ENCODE results near the gene AGPAT1. TPM values are rescaled to one million over a fixed set of nuclear protein-coding genes. Genes with fewer than 3 reads are reported as not detected.

Gene AGPAT1
- total and polyA plus RNA-seq, 2 donors = 25.2 to 32.6 TPM

DNA sequence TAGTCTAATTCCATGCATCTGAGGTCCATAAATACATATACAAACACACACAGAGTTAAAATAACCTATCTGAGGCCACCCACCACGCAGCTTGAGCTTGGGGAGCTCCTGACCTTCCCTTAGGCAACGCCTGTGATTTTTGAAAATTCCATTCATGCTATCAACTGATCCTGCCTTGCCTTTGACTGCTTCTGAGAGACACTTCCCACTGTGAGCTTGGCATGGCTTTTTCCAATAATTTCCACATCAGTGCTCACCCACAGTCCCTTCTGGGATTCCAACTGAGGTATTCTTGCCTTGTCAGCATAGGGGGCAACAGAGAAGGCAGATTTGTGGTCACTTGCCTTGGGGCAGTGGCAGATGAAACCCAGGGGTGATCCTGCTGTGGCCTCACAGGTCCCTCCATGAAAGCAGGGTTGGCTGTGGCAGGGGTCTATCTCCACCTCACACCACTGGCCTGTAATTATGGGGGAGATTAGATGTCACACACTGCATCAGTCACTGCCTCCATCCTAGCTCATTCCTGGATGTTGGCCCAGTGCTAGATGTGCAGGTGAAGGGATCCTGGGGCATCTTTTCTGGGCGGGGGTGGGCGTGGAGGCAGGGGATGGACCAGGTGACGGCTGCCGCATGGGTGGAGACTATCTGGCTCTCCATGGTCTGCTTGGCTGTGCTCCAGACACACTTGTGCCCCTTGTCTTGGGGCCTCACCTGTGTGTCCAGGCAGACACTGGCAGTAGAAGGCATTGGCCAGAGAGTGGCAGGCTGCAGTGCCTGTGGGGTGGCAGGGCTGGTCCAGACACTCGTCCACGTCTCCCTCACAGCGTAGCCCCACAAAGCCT lies 27.8 kb upstream of the AGPAT1 start:
- DNase-seq (ENCODE audit: low read depth in 6 of 9, low spot score in 9 of 9) = no peak
- Histone ChIP-seq H3K27ac (ENCODE audit: low read depth in 1 of 2, low read length in 1 of 2) (no peak overlapping the region), H3K9me3 (ENCODE audit: control insufficient read depth in 2 of 2, insufficient read depth in 1 of 2, low read length in 1 of 2) (no peaks in the 10 kb centered on the region), H3K4me1 (ENCODE audit: control insufficient read depth in 2 of 2, insufficient read depth in 2 of 2, low read length in 2 of 2) (peaks cover 0 to 20% of the 10 kb centered on the region in 2 donors), H3K27me3 (ENCODE audit: control insufficient read depth in 2 of 2, insufficient read depth in 1 of 2, low read length in 1 of 2) (no peaks in the 10 kb centered on the region), H3K36me3 (ENCODE audit: control insufficient read depth in 2 of 2, insufficient read depth in 2 of 2, low read length in 1 of 2) (no peaks in the 10 kb centered on the region), H3K4me3 (ENCODE audit: low read length in 2 of 2) (no peak overlapping the region)
- 96% methylated on average over 9 of the region's 9 CpGs for WGBS

- 82% methylated on average over 9 of the region's 9 CpGs for WGBS
- H3K36me3 ChIP-seq (ENCODE audit: control insufficient read depth in 2 of 2, insufficient read depth in 2 of 2, low read length in 1 of 2) = no peaks in the 10 kb centered on the region
- no peaks in the 10 kb centered on the region for H3K9me3 ChIP-seq (ENCODE audit: control insufficient read depth in 2 of 2, insufficient read depth in 1 of 2, low read length in 1 of 2)
- DNase-seq (ENCODE audit: low read depth in 6 of 9, low spot score in 9 of 9) = peak in 1 of 9 donors; percentile 39
- peaks cover 0 to 22% of the 10 kb centered on the region in 2 donors for H3K4me1 ChIP-seq (ENCODE audit: control insufficient read depth in 2 of 2, insufficient read depth in 2 of 2, low read length in 2 of 2)
- peak overlapping the region in 1 of 2 donors; percentile 18 for H3K27ac ChIP-seq (ENCODE audit: low read depth in 1 of 2, low read length in 1 of 2)
- H3K27me3 ChIP-seq (ENCODE audit: control insufficient read depth in 2 of 2, insufficient read depth in 1 of 2, low read length in 1 of 2) = no peaks in the 10 kb centered on the region
- no peak overlapping the region for H3K4me3 ChIP-seq (ENCODE audit: low read length in 2 of 2)
Observed at GRCh38 chr6:32202186-32202585, 26.3 kb upstream of the AGPAT1 start.

GRCh38 chr6:32200711-32201475 lies 25.0 kb upstream of the AGPAT1 start:
- Histone ChIP-seq H3K36me3 (ENCODE audit: control insufficient read depth in 2 of 2, insufficient read depth in 2 of 2, low read length in 1 of 2) (no peaks in the 10 kb centered on the region), H3K27me3 (ENCODE audit: control insufficient read depth in 2 of 2, insufficient read depth in 1 of 2, low read length in 1 of 2) (no peaks in the 10 kb centered on the region), H3K27ac (ENCODE audit: low read depth in 1 of 2, low read length in 1 of 2) (no peak overlapping the region), H3K4me1 (ENCODE audit: control insufficient read depth in 2 of 2, insufficient read depth in 2 of 2, low read length in 2 of 2) (peaks cover 6 to 35% of the 10 kb centered on the region in 2 donors), H3K9me3 (ENCODE audit: control insufficient read depth in 2 of 2, insufficient read depth in 1 of 2, low read length in 1 of 2) (peaks cover 0 to 5% of the 10 kb centered on the region in 2 donors), H3K4me3 (ENCODE audit: low read length in 2 of 2) (no peak overlapping the region)
- 96% methylated on average over 13 of the region's 13 CpGs for WGBS
- no peak for DNase-seq (ENCODE audit: low read depth in 6 of 9, low spot score in 9 of 9)

GRCh38 chr6:32198866-32199265 lies 23.0 kb upstream of the AGPAT1 start:
- no peak overlapping the region for H3K4me3 ChIP-seq (ENCODE audit: low read length in 2 of 2)
- DNase-seq (ENCODE audit: low read depth in 6 of 9, low spot score in 9 of 9) = no peak
- H3K27ac ChIP-seq (ENCODE audit: low read depth in 1 of 2, low read length in 1 of 2) = no peak overlapping the region
- H3K36me3 ChIP-seq (ENCODE audit: control insufficient read depth in 2 of 2, insufficient read depth in 2 of 2, low read length in 1 of 2) = no peaks in the 10 kb centered on the region
- H3K27me3 ChIP-seq (ENCODE audit: control insufficient read depth in 2 of 2, insufficient read depth in 1 of 2, low read length in 1 of 2) = no peaks in the 10 kb centered on the region
- 91% methylated on average over 17 of the region's 17 CpGs for WGBS
- H3K9me3 ChIP-seq (ENCODE audit: control insufficient read depth in 2 of 2, insufficient read depth in 1 of 2, low read length in 1 of 2) = peaks cover 0 to 5% of the 10 kb centered on the region in 2 donors
- peaks cover 17 to 50% of the 10 kb centered on the region in 2 donors for H3K4me1 ChIP-seq (ENCODE audit: control insufficient read depth in 2 of 2, insufficient read depth in 2 of 2, low read length in 2 of 2)

GRCh38 chr6:32198345-32198696 lies 22.4 kb upstream of the AGPAT1 start:
- Histone ChIP-seq H3K4me1 (ENCODE audit: control insufficient read depth in 2 of 2, insufficient read depth in 2 of 2, low read length in 2 of 2) (peaks cover 22 to 55% of the 10 kb centered on the region in 2 donors), H3K9me3 (ENCODE audit: control insufficient read depth in 2 of 2, insufficient read depth in 1 of 2, low read length in 1 of 2) (peaks cover 0 to 5% of the 10 kb centered on the region in 2 donors), H3K36me3 (ENCODE audit: control insufficient read depth in 2 of 2, insufficient read depth in 2 of 2, low read length in 1 of 2) (no peaks in the 10 kb centered on the region), H3K27me3 (ENCODE audit: control insufficient read depth in 2 of 2, insufficient read depth in 1 of 2, low read length in 1 of 2) (no peaks in the 10 kb centered on the region), H3K4me3 (ENCODE audit: low read length in 2 of 2) (no peak overlapping the region), H3K27ac (ENCODE audit: low read depth in 1 of 2, low read length in 1 of 2) (no peak overlapping the region)
- WGBS = 96% methylated on average over 3 of the region's 3 CpGs
- DNase-seq (ENCODE audit: low read depth in 6 of 9, low spot score in 9 of 9) = no peak

- no peaks in the 10 kb centered on the region for H3K27me3 ChIP-seq (ENCODE audit: control insufficient read depth in 2 of 2, insufficient read depth in 1 of 2, low read length in 1 of 2)
- H3K27ac ChIP-seq (ENCODE audit: low read depth in 1 of 2, low read length in 1 of 2) = peak overlapping the region; percentile 94 to 95
- H3K36me3 ChIP-seq (ENCODE audit: control insufficient read depth in 2 of 2, insufficient read depth in 2 of 2, low read length in 1 of 2) = no peaks in the 10 kb centered on the region
- DNase-seq (ENCODE audit: low read depth in 6 of 9, low spot score in 9 of 9) = no peak
- H3K4me3 ChIP-seq (ENCODE audit: low read length in 2 of 2) = peak overlapping the region; percentile 85 to 92
- peaks cover 24 to 55% of the 10 kb centered on the region in 2 donors for H3K4me1 ChIP-seq (ENCODE audit: control insufficient read depth in 2 of 2, insufficient read depth in 2 of 2, low read length in 2 of 2)
- H3K9me3 ChIP-seq (ENCODE audit: control insufficient read depth in 2 of 2, insufficient read depth in 1 of 2, low read length in 1 of 2) = peaks cover 0 to 5% of the 10 kb centered on the region in 2 donors
- 54% methylated on average over 28 of the region's 28 CpGs for whole genome bisulfite sequencing
Observed at GRCh38 chr6:32196682-32197616, 21.1 kb upstream of the AGPAT1 start.

GRCh38 chr6:32195902-32196681 lies 20.2 kb upstream of the AGPAT1 start:
- WGBS = under 1% methylated on average over 58 of the region's 58 CpGs
- Histone ChIP-seq H3K9me3 (ENCODE audit: control insufficient read depth in 2 of 2, insufficient read depth in 1 of 2, low read length in 1 of 2) (peaks cover 0 to 5% of the 10 kb centered on the region in 2 donors), H3K27ac (ENCODE audit: low read depth in 1 of 2, low read length in 1 of 2) (peak overlapping the region; percentile 94 to 95), H3K36me3 (ENCODE audit: control insufficient read depth in 2 of 2, insufficient read depth in 2 of 2, low read length in 1 of 2) (peaks cover 4 to 5% of the 10 kb centered on the region in 2 donors), H3K27me3 (ENCODE audit: control insufficient read depth in 2 of 2, insufficient read depth in 1 of 2, low read length in 1 of 2) (no peaks in the 10 kb centered on the region), H3K4me3 (ENCODE audit: low read length in 2 of 2) (peak overlapping the region; percentile 85 to 92), H3K4me1 (ENCODE audit: control insufficient read depth in 2 of 2, insufficient read depth in 2 of 2, low read length in 2 of 2) (peaks cover 27 to 55% of the 10 kb centered on the region in 2 donors)
- peak in 3 of 9 donors; percentile 63 to 73 (median 69) for DNase-seq (ENCODE audit: low read depth in 6 of 9, low spot score in 9 of 9)

GRCh38 chr6:32195652-32195901 lies 19.7 kb upstream of the AGPAT1 start:
- Histone ChIP-seq H3K27ac (ENCODE audit: low read depth in 1 of 2, low read length in 1 of 2) (peak overlapping the region; percentile 94 to 95), H3K9me3 (ENCODE audit: control insufficient read depth in 2 of 2, insufficient read depth in 1 of 2, low read length in 1 of 2) (peaks cover 0 to 5% of the 10 kb centered on the region in 2 donors), H3K4me1 (ENCODE audit: control insufficient read depth in 2 of 2, insufficient read depth in 2 of 2, low read length in 2 of 2) (peaks cover 28 to 60% of the 10 kb centered on the region in 2 donors), H3K4me3 (ENCODE audit: low read length in 2 of 2) (peak overlapping the region; percentile 85 to 92), H3K36me3 (ENCODE audit: control insufficient read depth in 2 of 2, insufficient read depth in 2 of 2, low read length in 1 of 2) (peaks cover 6 to 7% of the 10 kb centered on the region in 2 donors), H3K27me3 (ENCODE audit: control insufficient read depth in 2 of 2, insufficient read depth in 1 of 2, low read length in 1 of 2) (no peaks in the 10 kb centered on the region)
- WGBS = under 1% methylated on average over 25 of the region's 25 CpGs
- DNase-seq (ENCODE audit: low read depth in 6 of 9, low spot score in 9 of 9) = peak; percentile 90 to 99 (median 97)
